ENCODE measurements around the gene AMELX. TPM values are rescaled to one million over a fixed set of nuclear protein-coding genes. Genes with fewer than 3 reads are reported as not detected.

Gene AMELX
- total RNA-seq (not detected in 2 replicates), polyA plus RNA-seq (not detected in 2 replicates)

- no peak for TF ChIP-seq CTCF (IDR thresholded peaks at IDR 0.05; ENCODE audit: low read depth, low read length)
- no peaks in the 10 kb centered on the region for H3K4me1 ChIP-seq (ENCODE audit: low read depth)
- DNase-seq (ENCODE audit: low read depth in 1 of 2, low spot score in 1 of 2): no peak
- H3K27me3 ChIP-seq: no peaks in the 10 kb centered on the region
- no peak within 1 kb of the TSS for H3K4me3 ChIP-seq
- no peaks in the 10 kb centered on the region for H3K9me3 ChIP-seq (ENCODE audit: low read depth)
- no peaks in the 10 kb centered on the region for H3K36me3 ChIP-seq
- H3K27ac ChIP-seq: no peak within 1 kb of the TSS
Measured at GRCh38 chrX:11293113-11293512, at the start of gene AMELX. TSS of gene AMELX (plus strand) at chrX:11293413. CDS start at chrX:11294789, 1,376 bp downstream.

- Histone ChIP-seq H3K36me3 (no peaks in the 10 kb centered on the region), H3K27ac (no peak overlapping the region), H3K4me1 (ENCODE audit: low read depth) (no peaks in the 10 kb centered on the region), H3K4me3 (no peak overlapping the region), H3K9me3 (ENCODE audit: low read depth) (no peaks in the 10 kb centered on the region), H3K27me3 (no peaks in the 10 kb centered on the region)
- DNase-seq (ENCODE audit: low read depth in 1 of 2, low spot score in 1 of 2): peak in 1 of 2 donors; percentile 83
- TF ChIP-seq CTCF (IDR thresholded peaks at IDR 0.05; ENCODE audit: low read depth, low read length): no peak
Measured at GRCh38 chrX:11244636-11245035, 48.6 kb upstream of the AMELX start.

- Histone ChIP-seq H3K27ac (no peak overlapping the region), H3K27me3 (no peaks in the 10 kb centered on the region), H3K9me3 (ENCODE audit: low read depth) (no peaks in the 10 kb centered on the region), H3K4me3 (no peak overlapping the region), H3K36me3 (no peaks in the 10 kb centered on the region), H3K4me1 (ENCODE audit: low read depth) (peaks cover 11% of the 10 kb centered on the region)
- TF ChIP-seq CTCF (IDR thresholded peaks at IDR 0.05; ENCODE audit: low read depth, low read length): no peak
- DNase-seq (ENCODE audit: low read depth in 1 of 2, low spot score in 1 of 2): peak in 1 of 2 donors; percentile 21
Measured at GRCh38 chrX:11254417-11255109, 38.6 kb upstream of the AMELX start.

GRCh38 chrX:11257290-11257689 lies 35.9 kb upstream of the AMELX start:
- Histone ChIP-seq H3K4me1 (ENCODE audit: low read depth) (peaks cover 11% of the 10 kb centered on the region), H3K4me3 (no peak overlapping the region), H3K9me3 (ENCODE audit: low read depth) (no peaks in the 10 kb centered on the region), H3K27ac (no peak overlapping the region), H3K36me3 (no peaks in the 10 kb centered on the region), H3K27me3 (no peaks in the 10 kb centered on the region)
- no peak for DNase-seq (ENCODE audit: low read depth in 1 of 2, low spot score in 1 of 2)
- no peak for TF ChIP-seq CTCF (IDR thresholded peaks at IDR 0.05; ENCODE audit: low read depth, low read length)

GRCh38 chrX:11257711-11258110 lies 35.5 kb upstream of the AMELX start:
- H3K36me3 ChIP-seq: no peaks in the 10 kb centered on the region
- no peak for TF ChIP-seq CTCF (IDR thresholded peaks at IDR 0.05; ENCODE audit: low read depth, low read length)
- no peak overlapping the region for H3K4me3 ChIP-seq
- no peaks in the 10 kb centered on the region for H3K27me3 ChIP-seq
- no peaks in the 10 kb centered on the region for H3K9me3 ChIP-seq (ENCODE audit: low read depth)
- no peak for DNase-seq (ENCODE audit: low read depth in 1 of 2, low spot score in 1 of 2)
- no peak overlapping the region for H3K27ac ChIP-seq
- peaks cover 11% of the 10 kb centered on the region for H3K4me1 ChIP-seq (ENCODE audit: low read depth)
